GM10266 (cell line): ENCODE results near the gene TEX13D.

Source experiments
- DNase-seq: peaks from one replicate; pipeline ENCODE4 v3.0.0; 2012; ENCODE audit errors: extremely low spot score
- TF ChIP-seq, protein P1 (sequence below): IDR thresholded peaks from 2 replicates; pipeline ENCODE4 v1.5.1; 2012; ENCODE audit warnings: mild to moderate bottlenecking, low read depth; ENCODE audit not compliant: control insufficient read depth, insufficient read depth; ENCODE audit errors: missing control alignments

TEX13D gene

DNA sequence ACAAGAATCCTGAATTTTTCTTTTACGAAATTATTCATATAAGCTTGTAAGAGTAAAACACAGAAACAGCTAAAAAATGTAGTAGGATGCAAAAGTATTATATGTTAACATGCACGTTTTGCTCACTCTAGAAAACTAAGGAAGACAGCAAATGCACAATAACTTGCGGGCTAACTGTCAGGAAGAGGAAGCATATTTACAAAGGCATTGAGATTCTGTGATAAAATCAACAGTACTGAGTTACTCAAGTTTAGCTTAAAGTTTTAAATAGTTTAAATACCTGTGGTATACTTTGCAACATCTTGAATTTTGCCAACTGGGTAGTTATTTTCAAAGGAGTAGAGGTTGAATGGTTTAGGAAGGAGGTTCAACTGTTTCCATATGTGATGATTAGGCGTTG lies 50.9 kb downstream of the TEX13D start:
- DNase-seq, result no peak
- TF ChIP-seq, protein P1, sequence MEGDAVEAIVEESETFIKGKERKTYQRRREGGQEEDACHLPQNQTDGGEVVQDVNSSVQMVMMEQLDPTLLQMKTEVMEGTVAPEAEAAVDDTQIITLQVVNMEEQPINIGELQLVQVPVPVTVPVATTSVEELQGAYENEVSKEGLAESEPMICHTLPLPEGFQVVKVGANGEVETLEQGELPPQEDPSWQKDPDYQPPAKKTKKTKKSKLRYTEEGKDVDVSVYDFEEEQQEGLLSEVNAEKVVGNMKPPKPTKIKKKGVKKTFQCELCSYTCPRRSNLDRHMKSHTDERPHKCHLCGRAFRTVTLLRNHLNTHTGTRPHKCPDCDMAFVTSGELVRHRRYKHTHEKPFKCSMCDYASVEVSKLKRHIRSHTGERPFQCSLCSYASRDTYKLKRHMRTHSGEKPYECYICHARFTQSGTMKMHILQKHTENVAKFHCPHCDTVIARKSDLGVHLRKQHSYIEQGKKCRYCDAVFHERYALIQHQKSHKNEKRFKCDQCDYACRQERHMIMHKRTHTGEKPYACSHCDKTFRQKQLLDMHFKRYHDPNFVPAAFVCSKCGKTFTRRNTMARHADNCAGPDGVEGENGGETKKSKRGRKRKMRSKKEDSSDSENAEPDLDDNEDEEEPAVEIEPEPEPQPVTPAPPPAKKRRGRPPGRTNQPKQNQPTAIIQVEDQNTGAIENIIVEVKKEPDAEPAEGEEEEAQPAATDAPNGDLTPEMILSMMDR, result no peak

- no peak for DNase-seq
- TF ChIP-seq, protein P1, result no peak
Measured at GRCh38 chrX:124386401-124386800, 53.9 kb downstream of the TEX13D start.
